ENCODE measurements around the gene IDUA.

GRCh38 chr4:1017211-1017610 lies 30.4 kb downstream of the IDUA start:
- TF ChIP-seq POLR2AphosphoS5 (IDR thresholded peaks at IDR 0.05) (no peak), EP300 (IDR thresholded peaks at IDR 0.05) (no peak), POLR2A (IDR thresholded peaks at IDR 0.05) (no peak)
- TF ChIP-seq, protein P1, sequence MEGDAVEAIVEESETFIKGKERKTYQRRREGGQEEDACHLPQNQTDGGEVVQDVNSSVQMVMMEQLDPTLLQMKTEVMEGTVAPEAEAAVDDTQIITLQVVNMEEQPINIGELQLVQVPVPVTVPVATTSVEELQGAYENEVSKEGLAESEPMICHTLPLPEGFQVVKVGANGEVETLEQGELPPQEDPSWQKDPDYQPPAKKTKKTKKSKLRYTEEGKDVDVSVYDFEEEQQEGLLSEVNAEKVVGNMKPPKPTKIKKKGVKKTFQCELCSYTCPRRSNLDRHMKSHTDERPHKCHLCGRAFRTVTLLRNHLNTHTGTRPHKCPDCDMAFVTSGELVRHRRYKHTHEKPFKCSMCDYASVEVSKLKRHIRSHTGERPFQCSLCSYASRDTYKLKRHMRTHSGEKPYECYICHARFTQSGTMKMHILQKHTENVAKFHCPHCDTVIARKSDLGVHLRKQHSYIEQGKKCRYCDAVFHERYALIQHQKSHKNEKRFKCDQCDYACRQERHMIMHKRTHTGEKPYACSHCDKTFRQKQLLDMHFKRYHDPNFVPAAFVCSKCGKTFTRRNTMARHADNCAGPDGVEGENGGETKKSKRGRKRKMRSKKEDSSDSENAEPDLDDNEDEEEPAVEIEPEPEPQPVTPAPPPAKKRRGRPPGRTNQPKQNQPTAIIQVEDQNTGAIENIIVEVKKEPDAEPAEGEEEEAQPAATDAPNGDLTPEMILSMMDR (IDR thresholded peaks at IDR 0.05), result no peak
